ENCODE results near the gene MRPS18C.

DNA sequence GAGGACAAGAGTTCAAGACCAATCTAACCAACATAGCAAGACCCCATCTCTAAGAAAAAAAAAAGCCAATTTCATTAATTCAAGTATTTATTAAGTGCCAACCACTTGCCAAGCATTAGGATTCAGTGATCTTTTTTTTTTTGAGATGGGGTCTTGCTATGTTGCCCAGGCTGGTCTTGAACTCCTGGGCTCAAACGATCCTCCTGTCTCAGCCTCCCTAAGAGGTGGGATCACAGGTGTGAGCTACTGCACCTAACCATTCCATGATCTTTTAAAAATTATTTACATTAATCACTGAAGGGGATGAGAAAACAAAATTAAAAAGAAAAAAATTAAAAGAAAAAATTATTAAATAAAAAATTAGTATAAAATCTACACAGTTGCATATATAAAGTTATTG is 24.7 kb upstream of the MRPS18C start:
- no peak for TF ChIP-seq GATA2 (IDR thresholded peaks at IDR 0.05; ENCODE audit: low read depth, low read length)
- no peak for TF ChIP-seq GATA3 (IDR thresholded peaks at IDR 0.05; ENCODE audit: low read depth, low read length)
